K562 (cell line): Measurements from ENCODE around the gene DGCR8. TPM values are rescaled to one million over a fixed set of nuclear protein-coding genes. Genes with fewer than 3 reads are reported as not detected.

Experiments
- BDP1 ChIP-seq: IDR thresholded peaks from 3 replicates; pipeline ENCODE4 v1.6.1; 2011; ENCODE audit not compliant: insufficient read length, insufficient read depth
- FOXA3 ChIP-seq, 2 experiments: fragments of 450-650 bp in 1 of 2; sonication (generic) in 1 of 2; formaldehyde crosslinking; IDR thresholded peaks in 1 of 2; conservative IDR thresholded peaks in 1 of 2; 2 replicates each; pipeline versions ENCODE4 v1.4.0 to v1.8.0; 2020 to 2022; ENCODE audit warnings: mild to moderate bottlenecking in 2 of 2, missing genetic modification reagents in 1 of 2
- GATA2 ChIP-seq: sonication (generic); formaldehyde crosslinking; IDR thresholded peaks from 2 replicates; pipeline ENCODE4 v1.4.0; 2020; ENCODE audit warnings: mild to moderate bottlenecking, missing genetic modification reagents
- HIVEP1 ChIP-seq: fragments of 250-450 bp; sonication (Bioruptor Pico); IDR thresholded peaks from 2 replicates; pipeline ENCODE4 v1.4.0; 2020; ENCODE audit warnings: mild to moderate bottlenecking
- MCM5 ChIP-seq: fragments of 450-650 bp; IDR thresholded peaks from 2 replicates; pipeline ENCODE4 v1.6.1; 2016; ENCODE audit warnings: low read depth
- MTF1 ChIP-seq: fragments of 250-450 bp; sonication (Bioruptor Pico); IDR thresholded peaks from 2 replicates; pipeline ENCODE4 v1.9.0; 2021; ENCODE audit warnings: moderate library complexity, mild to moderate bottlenecking, inconsistent platforms, borderline replicate concordance
- PCBP2 ChIP-seq: fragments of 200-400 bp; formaldehyde crosslinking; IDR thresholded peaks from 2 replicates; pipeline ENCODE4 v1.6.1; 2018; ENCODE audit warnings: low read length, low read depth, mild to moderate bottlenecking, moderate library complexity; ENCODE audit not compliant: poor library complexity, severe bottlenecking
- POLR2G ChIP-seq: fragments of 200-400 bp; formaldehyde crosslinking; IDR thresholded peaks from 2 replicates; pipeline ENCODE4 v1.6.1; 2017; ENCODE audit warnings: low read depth, mild to moderate bottlenecking, antibody characterized with exemption, low read length, moderate library complexity
- SIN3B ChIP-seq: fragments of 450-650 bp; IDR thresholded peaks from 2 replicates; pipeline ENCODE4 v1.6.1; 2017; ENCODE audit warnings: low read depth, mild to moderate bottlenecking, moderate library complexity
- SRSF9 ChIP-seq: fragments of 200-400 bp; formaldehyde crosslinking; IDR thresholded peaks from 2 replicates; pipeline ENCODE4 v1.6.1; 2017; ENCODE audit warnings: low read depth, low read length, borderline replicate concordance
- TARDBP ChIP-seq: fragments of 450-650 bp; IDR thresholded peaks from 2 replicates; pipeline ENCODE4 v1.6.1; 2016
- THRAP3 ChIP-seq: fragments of 450-650 bp; IDR thresholded peaks from 2 replicates; pipeline ENCODE4 v1.6.1; 2016; ENCODE audit warnings: mild to moderate bottlenecking, inconsistent platforms, borderline replicate concordance
- YY1 ChIP-seq, 3 experiments: IDR thresholded peaks; 2 replicates each; pipeline ENCODE4 v1.6.1; 2011; ENCODE audit warnings: low read length in 2 of 3, mild to moderate bottlenecking in 2 of 3, moderate library complexity in 2 of 3, borderline replicate concordance in 1 of 3, control low read depth in 1 of 3, low read depth in 1 of 3; ENCODE audit not compliant: insufficient read depth in 3 of 3, insufficient replicate concordance in 2 of 3, control insufficient read depth in 1 of 3, insufficient read length in 1 of 3; ENCODE audit errors: extremely low read depth in 1 of 3
- ZEB2 ChIP-seq: fragments of 450-650 bp; IDR thresholded peaks from 2 replicates; pipeline ENCODE4 v1.6.1; 2016
- ZNF263 ChIP-seq: sonication (generic); formaldehyde crosslinking; IDR thresholded peaks from 2 replicates; pipeline ENCODE4 v1.8.0; 2022; ENCODE audit warnings: mild to moderate bottlenecking, missing genetic modification reagents, borderline replicate concordance
- ZNF644 ChIP-seq: fragments of 200-800 bp; sonication (Bioruptor generic); IDR thresholded peaks from 2 replicates; pipeline ENCODE4 v1.6.1; 2016; ENCODE audit warnings: low read depth, missing genetic modification characterization, missing compliant biosample characterization
- ZNF695 ChIP-seq: fragments of 450-650 bp; formaldehyde crosslinking; IDR thresholded peaks from 2 replicates; pipeline ENCODE4 v1.4.0; 2020; ENCODE audit warnings: mild to moderate bottlenecking, moderate library complexity
- polyA plus RNA-seq, 8 experiments: library from polyadenylated mRNA; depleted of rRNA in 4 of 8; stranded (reverse) in 5 of 8; unstranded in 3 of 8; fragments of >200 nt; fragmentation: Nextera tagmentation in 2 of 8; fragmentation: Illumina TruSeq in 1 of 8; extraction: Ambion mirVana in 2 of 8; extraction: Trizol in 1 of 8; gene quantifications; 2 replicates each; pipeline versions ENCODE4 v1.2.1 to v1.2.3, GENCODE V29; 2011 to 2014; ENCODE audit warnings: inconsistent platforms in 1 of 8, missing spikeins in 1 of 8
- total RNA-seq, 7 experiments: library from RNA; depleted of rRNA in 6 of 7; stranded (reverse); fragments of >200 nt in 6 of 7; fragmentation: Illumina TruSeq in 2 of 7; extraction: Trizol in 2 of 7; gene quantifications; 2 replicates each; pipeline versions ENCODE4 v1.2.1 to v1.2.3, GENCODE V29; 2011 to 2021; ENCODE audit warnings: low replicate concordance in 1 of 7
- TF ChIP-seq, protein P1 (sequence below): sonication (generic); formaldehyde crosslinking; IDR thresholded peaks from 2 replicates; pipeline ENCODE4 v1.8.0; 2023; ENCODE audit warnings: mild to moderate bottlenecking, missing genetic modification reagents
- TF ChIP-seq, protein P2 (sequence below): fragments of 250-450 bp; sonication (Bioruptor Pico); IDR thresholded peaks from 2 replicates; pipeline ENCODE4 v1.6.1; 2021; ENCODE audit warnings: mild to moderate bottlenecking
- TF ChIP-seq, protein P3 (sequence below): sonication (generic); formaldehyde crosslinking; IDR thresholded peaks from 2 replicates; pipeline ENCODE4 v1.8.1; 2023; ENCODE audit warnings: mild to moderate bottlenecking, missing genetic modification reagents
- TF ChIP-seq, protein P4 (sequence below): fragments of 450-650 bp; formaldehyde crosslinking; IDR thresholded peaks from 2 replicates; pipeline ENCODE4 v1.4.0; 2022; ENCODE audit warnings: missing genetic modification characterization

Gene DGCR8
- total and polyA plus RNA-seq, 9 of the 15 experiments (the other 6 are each of a cell fraction or from before 2014, with no cell fraction given) = 5.9 to 144 (median 80.1) TPM

DNA sequence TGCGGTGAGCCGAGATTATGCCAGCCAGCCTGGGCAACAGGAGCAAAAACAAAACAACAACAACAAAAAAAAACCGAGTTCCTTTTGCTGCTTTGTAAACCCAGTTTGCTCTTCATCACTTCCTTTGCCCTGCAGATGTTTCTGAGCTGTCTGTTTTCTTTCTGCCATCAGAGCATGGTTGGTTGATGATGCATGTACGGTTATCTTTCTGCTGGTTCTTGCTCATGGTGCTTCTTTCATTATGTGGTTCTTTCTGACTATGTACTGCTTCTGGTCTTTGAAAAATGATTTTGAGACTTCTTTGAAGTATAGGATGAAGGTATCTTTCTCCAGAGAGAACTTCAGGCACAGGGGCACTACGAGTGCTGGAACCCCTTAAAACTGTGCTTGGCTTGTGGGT is 45.9 kb upstream of the DGCR8 start (continued):
- TF ChIP-seq, protein P1, sequence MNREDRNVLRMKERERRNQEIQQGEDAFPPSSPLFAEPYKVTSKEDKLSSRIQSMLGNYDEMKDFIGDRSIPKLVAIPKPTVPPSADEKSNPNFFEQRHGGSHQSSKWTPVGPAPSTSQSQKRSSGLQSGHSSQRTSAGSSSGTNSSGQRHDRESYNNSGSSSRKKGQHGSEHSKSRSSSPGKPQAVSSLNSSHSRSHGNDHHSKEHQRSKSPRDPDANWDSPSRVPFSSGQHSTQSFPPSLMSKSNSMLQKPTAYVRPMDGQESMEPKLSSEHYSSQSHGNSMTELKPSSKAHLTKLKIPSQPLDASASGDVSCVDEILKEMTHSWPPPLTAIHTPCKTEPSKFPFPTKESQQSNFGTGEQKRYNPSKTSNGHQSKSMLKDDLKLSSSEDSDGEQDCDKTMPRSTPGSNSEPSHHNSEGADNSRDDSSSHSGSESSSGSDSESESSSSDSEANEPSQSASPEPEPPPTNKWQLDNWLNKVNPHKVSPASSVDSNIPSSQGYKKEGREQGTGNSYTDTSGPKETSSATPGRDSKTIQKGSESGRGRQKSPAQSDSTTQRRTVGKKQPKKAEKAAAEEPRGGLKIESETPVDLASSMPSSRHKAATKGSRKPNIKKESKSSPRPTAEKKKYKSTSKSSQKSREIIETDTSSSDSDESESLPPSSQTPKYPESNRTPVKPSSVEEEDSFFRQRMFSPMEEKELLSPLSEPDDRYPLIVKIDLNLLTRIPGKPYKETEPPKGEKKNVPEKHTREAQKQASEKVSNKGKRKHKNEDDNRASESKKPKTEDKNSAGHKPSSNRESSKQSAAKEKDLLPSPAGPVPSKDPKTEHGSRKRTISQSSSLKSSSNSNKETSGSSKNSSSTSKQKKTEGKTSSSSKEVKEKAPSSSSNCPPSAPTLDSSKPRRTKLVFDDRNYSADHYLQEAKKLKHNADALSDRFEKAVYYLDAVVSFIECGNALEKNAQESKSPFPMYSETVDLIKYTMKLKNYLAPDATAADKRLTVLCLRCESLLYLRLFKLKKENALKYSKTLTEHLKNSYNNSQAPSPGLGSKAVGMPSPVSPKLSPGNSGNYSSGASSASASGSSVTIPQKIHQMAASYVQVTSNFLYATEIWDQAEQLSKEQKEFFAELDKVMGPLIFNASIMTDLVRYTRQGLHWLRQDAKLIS (CRISPR knock-in tag) = no peak
- TF ChIP-seq, protein P2, sequence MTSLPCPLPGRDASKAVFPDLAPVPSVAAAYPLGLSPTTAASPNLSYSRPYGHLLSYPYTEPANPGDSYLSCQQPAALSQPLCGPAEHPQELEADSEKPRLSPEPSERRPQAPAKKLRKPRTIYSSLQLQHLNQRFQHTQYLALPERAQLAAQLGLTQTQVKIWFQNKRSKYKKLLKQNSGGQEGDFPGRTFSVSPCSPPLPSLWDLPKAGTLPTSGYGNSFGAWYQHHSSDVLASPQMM (CRISPR knock-in tag) = no peak
- TF ChIP-seq, protein P3, sequence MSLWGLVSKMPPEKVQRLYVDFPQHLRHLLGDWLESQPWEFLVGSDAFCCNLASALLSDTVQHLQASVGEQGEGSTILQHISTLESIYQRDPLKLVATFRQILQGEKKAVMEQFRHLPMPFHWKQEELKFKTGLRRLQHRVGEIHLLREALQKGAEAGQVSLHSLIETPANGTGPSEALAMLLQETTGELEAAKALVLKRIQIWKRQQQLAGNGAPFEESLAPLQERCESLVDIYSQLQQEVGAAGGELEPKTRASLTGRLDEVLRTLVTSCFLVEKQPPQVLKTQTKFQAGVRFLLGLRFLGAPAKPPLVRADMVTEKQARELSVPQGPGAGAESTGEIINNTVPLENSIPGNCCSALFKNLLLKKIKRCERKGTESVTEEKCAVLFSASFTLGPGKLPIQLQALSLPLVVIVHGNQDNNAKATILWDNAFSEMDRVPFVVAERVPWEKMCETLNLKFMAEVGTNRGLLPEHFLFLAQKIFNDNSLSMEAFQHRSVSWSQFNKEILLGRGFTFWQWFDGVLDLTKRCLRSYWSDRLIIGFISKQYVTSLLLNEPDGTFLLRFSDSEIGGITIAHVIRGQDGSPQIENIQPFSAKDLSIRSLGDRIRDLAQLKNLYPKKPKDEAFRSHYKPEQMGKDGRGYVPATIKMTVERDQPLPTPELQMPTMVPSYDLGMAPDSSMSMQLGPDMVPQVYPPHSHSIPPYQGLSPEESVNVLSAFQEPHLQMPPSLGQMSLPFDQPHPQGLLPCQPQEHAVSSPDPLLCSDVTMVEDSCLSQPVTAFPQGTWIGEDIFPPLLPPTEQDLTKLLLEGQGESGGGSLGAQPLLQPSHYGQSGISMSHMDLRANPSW = no peak
- TF ChIP-seq MCM5 = no peak
- TF ChIP-seq, protein P4, sequence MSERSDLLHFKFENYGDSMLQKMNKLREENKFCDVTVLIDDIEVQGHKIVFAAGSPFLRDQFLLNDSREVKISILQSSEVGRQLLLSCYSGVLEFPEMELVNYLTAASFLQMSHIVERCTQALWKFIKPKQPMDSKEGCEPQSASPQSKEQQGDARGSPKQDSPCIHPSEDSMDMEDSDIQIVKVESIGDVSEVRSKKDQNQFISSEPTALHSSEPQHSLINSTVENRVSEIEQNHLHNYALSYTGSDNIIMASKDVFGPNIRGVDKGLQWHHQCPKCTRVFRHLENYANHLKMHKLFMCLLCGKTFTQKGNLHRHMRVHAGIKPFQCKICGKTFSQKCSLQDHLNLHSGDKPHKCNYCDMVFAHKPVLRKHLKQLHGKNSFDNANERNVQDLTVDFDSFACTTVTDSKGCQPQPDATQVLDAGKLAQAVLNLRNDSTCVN (CRISPR knock-in tag) = peak; percentile 69; the same call in 1 of the 2 replicates
- no peak for TF ChIP-seq ZNF695
- TF ChIP-seq ZEB2 = no peak
- TF ChIP-seq SIN3B = no peak
- no peak for TF ChIP-seq BDP1
- 0 out of 2 replicates have a peak, but pooled peaks have one; percentile 69 for TF ChIP-seq MTF1
- TF ChIP-seq PCBP2 = no peak
- no peak for TF ChIP-seq FOXA3 (CRISPR knock-in tag; conservative IDR thresholded peaks at IDR 0.05 in 1 of 2, IDR thresholded peaks at IDR 0.05 in 1 of 2)
- TF ChIP-seq SRSF9 = no peak
- TF ChIP-seq TARDBP = no peak
- TF ChIP-seq ZNF644 (tag) = no peak
- no peak for TF ChIP-seq THRAP3
- TF ChIP-seq ZNF263 (CRISPR knock-in tag) = no peak
- no peak for TF ChIP-seq GATA2
- TF ChIP-seq YY1 (IDR thresholded peaks at IDR 0.05; ENCODE audit: borderline replicate concordance in 1 of 3, control insufficient read depth in 1 of 3, extremely low read depth in 1 of 3, insufficient read depth in 3 of 3, insufficient read length in 1 of 3, insufficient replicate concordance in 2 of 3, low read depth in 1 of 3, low read length in 2 of 3) = no peak
- TF ChIP-seq POLR2G = no peak
- TF ChIP-seq HIVEP1 (CRISPR knock-in tag) = 0 out of 2 replicates have a peak, but pooled peaks have one; percentile 71
